ENCODE results near the gene ATG16L2. TPM values are rescaled to one million over a fixed set of nuclear protein-coding genes. Genes with fewer than 3 reads are reported as not detected.
"Not testable (repeated sequence)": the region's sequence is repeated elsewhere in the genome, so short reads cannot be mapped to it uniquely, and the experiment has no call there.

The ATG16L2 gene
- total RNA-seq, 4 donors from 2014 or later = 26.9 to 60.0 (median 36.6) TPM

GRCh38 chr11:72851726-72852125 lies 37.5 kb downstream of the ATG16L2 start:
- WGBS, 2 donors = 91 to 92% methylated on average over 4 of the region's 4 CpGs
- Histone ChIP-seq H3K27me3 (no peaks in the 10 kb centered on the region), H3K4me1 (peaks cover 0 to 10% (median 5%) of the 10 kb centered on the region in 4 donors), H3K36me3 (peaks cover 0 to 4% (median 0%) of the 10 kb centered on the region in 3 donors), H3K9me3 (no peaks in the 10 kb centered on the region), H3K4me3 (no peak overlapping the region), H3K27ac (no peak overlapping the region)
- no peak for DNase-seq (ENCODE audit: low spot score in 2 of 2)
- TF ChIP-seq CTCF (IDR thresholded peaks at IDR 0.05) = no peak
- TF ChIP-seq POLR2A (IDR thresholded peaks at IDR 0.05) = no peak
- no peak for TF ChIP-seq EP300 (IDR thresholded peaks at IDR 0.05)

- peak overlapping the region in 1 of 4 donors; percentile 32 for H3K27ac ChIP-seq
- WGBS, 2 donors = 56 to 65% methylated on average over 3 of the region's 3 CpGs
- H3K4me1 ChIP-seq = peaks cover 0 to 13% (median 7%) of the 10 kb centered on the region in 4 donors
- TF ChIP-seq EP300 (IDR thresholded peaks at IDR 0.05) (peak in 1 of 2 donors; percentile 19), CTCF (IDR thresholded peaks at IDR 0.05) (no peak)
- H3K9me3 ChIP-seq = no peaks in the 10 kb centered on the region
- DNase-seq (ENCODE audit: low spot score in 2 of 2) = no peak
- H3K27me3 ChIP-seq = no peaks in the 10 kb centered on the region
- H3K36me3 ChIP-seq = no peaks in the 10 kb centered on the region
- no peak overlapping the region for H3K4me3 ChIP-seq
These were observed 41.9 kb downstream of the ATG16L2 start for GRCh38 chr11:72856065-72856464.

- Histone ChIP-seq H3K4me1 (peaks cover 0 to 13% (median 7%) of the 10 kb centered on the region in 4 donors), H3K4me3 (no peak overlapping the region), H3K27ac (no peak overlapping the region), H3K36me3 (no peaks in the 10 kb centered on the region), H3K27me3 (no peaks in the 10 kb centered on the region), H3K9me3 (no peaks in the 10 kb centered on the region)
- DNase-seq (ENCODE audit: low spot score in 2 of 2) = no peak
- 15% methylated on average over 3 of the region's 3 CpGs for WGBS, 2 donors
- TF ChIP-seq POLR2A (IDR thresholded peaks at IDR 0.05) (no peak), EP300 (IDR thresholded peaks at IDR 0.05) (peak in 1 of 2 donors; percentile 9), CTCF (IDR thresholded peaks at IDR 0.05) (no peak)
These were observed 42.5 kb downstream of the ATG16L2 start for GRCh38 chr11:72856551-72857345.

GRCh38 chr11:72858267-72858666 lies 44.1 kb downstream of the ATG16L2 start:
- H3K4me1 ChIP-seq = peaks cover 0 to 13% (median 7%) of the 10 kb centered on the region in 4 donors
- H3K9me3 ChIP-seq; H3K27ac ChIP-seq; H3K4me3 ChIP-seq; DNase-seq (ENCODE audit: low spot score in 2 of 2); H3K36me3 ChIP-seq; H3K27me3 ChIP-seq: not testable (repeated sequence)
- WGBS, 2 donors = 95 to 98% methylated on average over 2 of the region's 2 CpGs

- WGBS, 2 donors = 58 to 67% methylated on average over 3 of the region's 3 CpGs
- TF ChIP-seq POLR2A (IDR thresholded peaks at IDR 0.05) (no peak), CTCF (IDR thresholded peaks at IDR 0.05) (no peak), EP300 (IDR thresholded peaks at IDR 0.05) (no peak)
- Histone ChIP-seq H3K4me1 (peaks cover 0 to 17% (median 8%) of the 10 kb centered on the region in 4 donors), H3K4me3 (no peak overlapping the region), H3K36me3 (no peaks in the 10 kb centered on the region), H3K27ac (no peak overlapping the region), H3K27me3 (no peaks in the 10 kb centered on the region), H3K9me3 (no peaks in the 10 kb centered on the region)
- no peak for DNase-seq (ENCODE audit: low spot score in 2 of 2)
These were observed 44.9 kb downstream of the ATG16L2 start for GRCh38 chr11:72859126-72859525.

All from tibial nerve (tissue), 4 donors.